Measurements from ENCODE around the gene GATD1.

Gene GATD1

DNA sequence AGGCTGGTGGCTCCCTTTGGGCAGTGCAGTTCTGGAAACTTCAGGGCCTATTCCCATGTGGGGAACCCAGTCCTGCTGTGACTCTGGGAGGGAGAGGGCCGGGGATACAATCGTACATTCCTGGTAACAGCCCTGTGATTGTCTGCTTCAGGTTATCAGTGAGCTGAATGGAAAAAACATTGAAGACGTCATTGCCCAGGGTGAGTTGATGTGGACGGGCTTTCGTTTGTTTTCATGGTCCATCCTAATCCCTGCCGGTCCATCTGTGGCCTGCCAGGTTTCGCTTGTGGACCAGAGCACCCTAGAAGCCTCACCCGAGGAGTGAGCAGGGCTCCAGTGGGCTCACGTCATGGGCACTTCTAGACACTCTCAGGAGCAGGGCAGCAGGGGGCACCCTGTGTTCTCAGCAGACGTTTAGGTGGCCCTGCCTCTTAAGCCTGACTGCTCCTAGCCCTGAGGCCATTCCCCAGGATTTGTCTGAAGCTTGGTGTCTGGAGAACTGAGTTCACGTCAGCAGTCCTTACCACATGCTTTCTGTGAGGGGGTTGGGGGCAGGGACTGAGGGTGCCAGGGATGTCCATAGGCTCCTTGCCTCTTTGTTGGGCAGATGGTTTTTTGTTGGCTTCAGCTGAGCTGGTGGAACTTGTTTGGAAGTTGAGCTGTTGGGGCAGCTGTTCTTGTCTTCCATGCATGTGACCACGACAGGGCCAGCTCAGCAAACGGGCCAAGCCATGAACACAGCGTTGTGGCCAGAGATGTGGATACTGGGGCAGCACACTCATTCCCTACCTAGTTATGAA lies 34.4 kb upstream of the GATD1 start:
- no peak for DNase-seq

DNA sequence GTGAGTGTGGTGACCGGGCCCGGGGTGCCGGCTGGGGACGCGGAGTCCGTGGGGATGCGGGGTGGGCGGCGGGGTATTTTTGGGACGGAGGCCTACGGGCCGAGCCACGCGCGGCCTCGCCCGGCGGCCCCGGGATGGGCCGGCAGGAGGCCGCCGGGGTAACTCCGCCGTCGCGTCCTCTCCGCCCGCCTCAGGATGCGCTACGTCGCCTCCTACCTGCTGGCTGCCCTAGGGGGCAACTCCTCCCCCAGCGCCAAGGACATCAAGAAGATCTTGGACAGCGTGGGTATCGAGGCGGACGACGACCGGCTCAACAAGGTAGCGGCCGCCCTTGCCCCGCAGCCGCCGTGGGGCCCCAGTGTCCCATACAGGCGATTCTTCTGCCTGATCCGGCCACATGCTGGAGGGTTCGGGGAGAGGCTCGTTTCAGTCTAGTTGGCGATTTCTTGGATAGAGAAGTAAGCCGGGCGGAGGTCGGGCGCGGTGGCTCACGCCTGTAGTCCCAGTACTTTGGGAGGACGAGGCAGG lies 32.8 kb upstream of the GATD1 start:
- no peak for DNase-seq

- peak; percentile 98 for DNase-seq
Observed at GRCh38 chr11:809287-810039, 32.2 kb upstream of the GATD1 start, which contains the start of gene RPLP2. TSS of gene RPLP2 (plus strand) at chr11:809967. CDS start at chr11:810235, 268 bp downstream.

- DNase-seq: no peak
Observed at GRCh38 chr11:808427-809286, 31.4 kb upstream of the GATD1 start.

DNA sequence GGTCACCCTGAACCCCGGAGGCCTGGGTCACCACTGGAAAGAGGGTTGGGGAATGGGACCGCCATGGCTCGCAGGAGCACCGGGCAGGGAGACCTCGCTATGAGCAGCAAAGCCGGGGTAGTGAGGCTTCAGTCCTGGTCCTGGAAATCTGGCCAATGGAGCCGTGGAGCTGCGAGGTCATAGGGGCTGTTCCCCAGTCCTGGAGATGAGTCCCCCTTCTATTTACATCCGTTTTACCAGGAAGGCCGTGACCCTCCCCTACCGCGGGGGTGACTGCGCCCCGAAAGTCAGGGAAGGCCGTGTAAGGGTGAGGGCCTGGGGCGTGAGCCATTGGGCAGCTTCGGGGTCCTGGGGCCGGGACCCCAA lies 27.3 kb upstream of the GATD1 start:
- no peak for DNase-seq

- peak; percentile 67 for DNase-seq
Observed at GRCh38 chr11:803770-804598, 26.7 kb upstream of the GATD1 start.

- no peak for DNase-seq
Observed at GRCh38 chr11:803467-803742, 26.1 kb upstream of the GATD1 start.

DNA sequence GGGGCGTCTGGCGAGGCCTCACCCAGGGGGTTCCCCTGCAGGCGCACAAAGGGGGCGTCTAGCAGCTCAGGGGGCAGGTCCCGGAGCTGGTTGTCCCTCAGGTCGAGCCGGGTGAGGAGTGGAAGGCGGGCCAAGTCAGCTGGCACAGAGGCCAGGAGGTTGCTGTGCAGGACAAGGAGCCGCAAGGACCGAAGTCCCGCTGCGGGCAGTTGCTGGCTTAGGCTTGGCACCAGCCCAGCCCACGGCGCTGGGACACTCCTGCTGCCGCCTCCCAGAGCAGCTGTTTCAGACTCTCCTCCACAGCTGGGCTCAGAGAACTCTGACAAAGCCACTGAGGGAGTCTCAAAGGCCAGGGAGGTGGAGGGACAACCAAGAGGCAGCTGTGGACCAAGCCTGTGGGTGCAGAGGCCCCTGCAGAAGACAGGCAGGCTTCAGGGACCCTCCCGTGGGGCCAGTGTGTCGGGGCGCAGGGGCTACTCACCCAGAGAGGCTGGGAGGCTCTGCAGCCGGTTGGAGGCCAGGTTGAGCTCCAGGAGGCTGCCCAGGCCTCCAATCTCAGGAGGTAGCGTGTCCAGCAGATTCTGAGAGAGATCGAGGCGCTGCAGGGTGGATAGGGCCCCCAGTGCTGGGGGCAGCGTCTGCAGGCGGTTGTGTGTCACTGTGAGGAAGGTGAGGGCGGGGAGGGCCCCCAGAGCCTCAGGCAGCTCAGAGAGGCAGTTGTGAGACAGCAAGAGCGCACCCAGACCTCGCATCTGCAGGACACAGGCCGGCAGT lies 25.6 kb upstream of the GATD1 start:
- DNase-seq: no peak

- no peak for DNase-seq
Observed at GRCh38 chr11:802018-802617, 24.8 kb upstream of the GATD1 start.

DNA sequence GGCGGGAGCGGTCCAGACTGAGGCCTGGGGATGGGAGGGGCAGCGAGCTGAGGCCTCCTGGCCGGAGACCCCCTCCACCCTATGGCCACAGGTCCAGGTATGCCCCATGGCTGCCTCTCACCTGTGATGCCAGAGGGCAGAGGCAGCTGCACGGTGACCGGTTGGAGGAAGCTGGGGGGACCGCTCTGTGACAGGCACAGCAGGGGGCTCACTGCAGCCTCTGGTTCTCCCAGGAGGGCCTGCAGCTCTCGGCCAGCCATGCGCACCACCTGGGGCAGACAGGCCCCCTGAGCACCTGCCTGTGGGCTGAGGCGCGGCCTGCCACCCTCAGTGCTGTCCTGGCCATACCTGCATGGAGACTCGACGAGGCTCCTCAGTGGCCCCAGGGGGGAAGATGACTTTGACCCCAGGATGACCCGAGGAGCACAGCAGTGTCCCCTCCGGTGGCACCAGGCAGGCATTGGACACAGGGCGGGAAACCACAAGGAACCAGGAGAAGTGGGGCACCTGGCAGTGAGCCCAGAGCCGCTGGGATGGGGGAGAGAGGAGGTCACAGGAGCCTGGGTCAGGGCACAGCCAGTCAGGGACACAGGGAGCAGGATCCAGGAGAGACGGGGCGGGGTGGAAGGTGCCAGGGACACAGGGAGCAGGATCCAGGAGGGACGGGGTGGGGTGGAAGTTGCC lies 24.0 kb upstream of the GATD1 start:
- no peak for DNase-seq

- no peak for DNase-seq
Observed at GRCh38 chr11:800473-800872, 23.2 kb upstream of the GATD1 start.

GRCh38 chr11:799641-800316 lies 22.5 kb upstream of the GATD1 start:
- DNase-seq: no peak

DNA sequence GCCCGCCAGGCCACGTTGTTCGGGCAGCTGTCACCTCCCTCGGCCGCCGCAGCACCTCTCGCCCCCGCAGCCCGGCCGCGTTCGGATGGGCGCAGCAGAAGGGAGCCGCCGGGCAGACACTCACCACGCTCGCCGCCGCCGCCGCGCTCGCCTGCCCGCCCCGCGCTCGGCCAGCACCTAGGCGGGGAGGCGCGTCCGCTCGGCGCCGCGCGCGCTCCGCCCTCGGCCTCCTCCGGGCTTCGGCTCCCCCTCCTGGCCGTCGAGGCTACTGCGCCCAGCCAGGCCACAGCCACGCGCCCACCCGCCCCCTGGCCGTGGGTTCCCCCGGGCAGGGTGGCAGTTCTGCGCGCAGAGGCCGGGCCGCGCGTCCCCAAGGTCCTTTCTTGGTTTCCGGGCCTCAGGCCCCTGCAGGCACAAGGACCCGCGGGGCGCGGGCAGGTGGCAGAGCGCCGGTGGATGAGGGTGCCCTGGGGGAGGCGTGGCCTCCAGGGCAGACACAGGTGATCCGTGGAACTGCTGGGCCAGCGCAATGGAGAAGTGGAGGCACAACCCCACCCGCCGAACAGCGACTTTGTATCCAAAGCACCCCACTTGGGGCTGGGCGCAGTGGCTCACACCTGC lies 20.9 kb upstream of the GATD1 start, which contains the start of gene SLC25A22:
Gene SLC25A22 (minus strand): TSS at position 189 of the 621 bp plus-strand sequence. CDS start 3,275 bp downstream, outside the sequence.
- peak; percentile 86 for DNase-seq

DNA sequence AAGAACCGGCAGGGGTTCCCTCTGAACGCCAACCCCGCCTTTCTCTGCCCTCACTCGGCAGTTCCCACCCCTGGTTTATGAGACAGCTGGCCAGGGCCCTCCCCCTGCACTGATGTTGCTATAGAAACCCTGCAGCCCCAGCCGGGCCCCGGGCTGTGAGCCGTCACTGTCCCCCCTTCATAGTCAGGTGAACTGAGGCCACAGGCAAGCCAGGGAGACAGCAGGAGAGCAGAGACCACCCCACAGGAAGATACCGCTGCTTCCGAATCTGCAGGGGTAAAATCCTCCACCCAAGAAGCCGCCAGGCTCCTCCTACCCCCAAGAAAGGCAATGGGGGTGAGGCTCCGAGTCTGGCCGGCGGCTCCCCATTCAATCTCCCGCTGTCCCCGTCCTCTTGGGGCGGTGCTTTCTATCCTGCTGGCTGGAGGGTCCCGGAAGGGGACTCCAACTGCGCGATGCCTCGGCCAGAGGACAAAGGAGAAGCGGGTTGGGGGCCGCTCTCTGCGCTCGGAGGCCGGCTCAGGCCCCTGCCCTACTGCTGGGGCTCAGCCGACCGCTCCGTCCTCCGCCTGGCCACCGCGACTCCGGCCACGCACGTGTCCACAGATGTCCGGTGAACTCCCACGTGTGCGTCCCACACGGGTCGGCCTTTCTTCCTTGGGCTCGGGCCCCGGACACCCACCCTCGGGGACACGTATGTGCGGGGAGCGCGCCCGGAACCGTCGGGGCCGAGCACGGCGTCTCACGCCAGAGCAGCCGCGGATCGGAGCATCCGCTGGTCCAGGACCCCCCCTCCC lies 20.2 kb upstream of the GATD1 start:
- peak; percentile 91 for DNase-seq

DNA sequence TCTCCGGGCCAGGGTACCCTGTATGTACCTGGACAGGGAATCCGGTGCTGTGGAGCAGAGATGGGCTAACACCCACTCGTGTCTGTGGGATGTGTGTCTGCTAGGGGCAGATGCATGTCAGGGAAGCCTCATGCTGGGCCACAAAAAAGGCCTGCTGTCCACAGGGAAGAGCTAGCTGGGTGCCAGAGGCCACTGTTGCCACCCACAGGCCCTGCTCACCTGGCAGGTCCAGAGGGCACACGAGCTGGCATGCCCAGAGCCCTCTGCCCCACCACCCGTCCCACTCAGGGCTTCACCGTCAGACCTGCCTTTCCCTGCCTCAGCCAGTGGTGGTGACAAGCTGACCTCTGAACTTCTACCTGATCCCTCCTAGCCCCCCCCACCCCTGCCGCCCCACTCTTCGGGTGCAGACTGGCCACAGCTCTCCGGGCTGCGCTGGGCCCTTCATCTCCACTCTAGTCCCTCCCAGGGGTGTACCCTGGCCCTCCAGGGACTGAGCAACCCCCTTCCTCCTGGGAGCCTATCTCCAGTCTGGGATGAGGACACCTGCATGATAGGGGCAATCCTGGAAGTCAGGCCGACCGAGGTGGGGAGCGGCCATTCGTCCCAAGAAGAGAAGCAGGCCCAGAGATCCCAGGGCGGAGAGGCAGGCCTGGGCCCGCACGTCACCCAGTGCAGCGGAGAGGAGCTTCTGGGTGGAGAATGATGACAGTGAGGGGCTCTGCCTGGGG lies 19.4 kb upstream of the GATD1 start:
- no peak for DNase-seq

- no peak for DNase-seq
Observed at GRCh38 chr11:795634-796564, 18.6 kb upstream of the GATD1 start.

Data from NCI-H345 (cell line).